H1 (cell line): ENCODE measurements around the gene ZNF813. TPM values are rescaled to one million over a fixed set of nuclear protein-coding genes. Genes with fewer than 3 reads are reported as not detected.

Source experiments
- CTCF ChIA-PET: fragments of 300-600 bp; sonication (Branson Sonifier 250); formaldehyde crosslinking; loops from one replicate; lab custom pipeline; 2021; ENCODE audit not compliant: partially characterized antibody; lab: Charles Lee
- POLR2A ChIA-PET: fragments of 300-600 bp; sonication (Branson Sonifier 250); formaldehyde crosslinking; loops from one replicate; lab custom pipeline; 2021; ENCODE audit warnings: inconsistent platforms; ENCODE audit not compliant: partially characterized antibody; lab: Charles Lee
- DNase-seq, 2 experiments: peaks; one replicate each; pipeline versions ENCODE4 v3.0.0 to v3.0.0-alpha.2; 2010 to 2022; ENCODE audit warnings: low spot score in 2 of 2, low read depth in 1 of 2, mixed read lengths in 1 of 2
- FAIRE-seq: peaks from 2 replicates; lab custom pipeline; 2011; peaks lifted over from hg19 to GRCh38; lab: Jason Lieb, UNC
- H2AFZ ChIP-seq: 2 replicates; pipeline ENCODE4 v1.8.1; 2012; ENCODE audit warnings: low read length, inconsistent platforms
- H2AK5ac ChIP-seq: 2 replicates; pipeline ENCODE4 v1.6.1; 2013; ENCODE audit warnings: low read depth, low read length
- H2BK120ac ChIP-seq: replicated peaks from 2 replicates; pipeline ENCODE3; 2013; ENCODE audit warnings: low read depth, low read length, inconsistent platforms
- H2BK12ac ChIP-seq: 2 replicates; pipeline ENCODE4 v1.6.1; 2013; ENCODE audit warnings: low read depth, low read length
- H2BK15ac ChIP-seq: 2 replicates; pipeline ENCODE4 v1.6.1; 2013; ENCODE audit warnings: low read length
- H2BK20ac ChIP-seq: 2 replicates; pipeline ENCODE4 v1.6.1; 2013; ENCODE audit warnings: low read length
- H2BK5ac ChIP-seq: 2 replicates; pipeline ENCODE4 v1.6.1; 2013; ENCODE audit warnings: low read depth, low read length
- H3K14ac ChIP-seq: 2 replicates; pipeline ENCODE4 v1.6.1; 2013; ENCODE audit warnings: inconsistent platforms; ENCODE audit not compliant: insufficient read length
- H3K18ac ChIP-seq: 2 replicates; pipeline ENCODE4 v1.6.1; 2013; ENCODE audit warnings: low read length; ENCODE audit errors: extremely low read depth
- H3K23ac ChIP-seq: 2 replicates; pipeline ENCODE4 v1.6.1; 2013; ENCODE audit warnings: inconsistent platforms; ENCODE audit not compliant: insufficient read length
- H3K23me2 ChIP-seq: 2 replicates; pipeline ENCODE4 v1.6.1; 2013; ENCODE audit warnings: low read depth, low read length
- H3K27ac ChIP-seq: 2 replicates; pipeline ENCODE4 v1.6.1; 2011; ENCODE audit warnings: low read depth, low read length, inconsistent platforms
- H3K27me3 ChIP-seq, 4 experiments: replicated peaks in 1 of 4; 1 replicate in 1 of 4; 2 replicates in 3 of 4; pipeline versions ENCODE4 v1.6.1 to v1.8.1; 2011 to 2013; ENCODE audit warnings: low read length in 3 of 4, mild to moderate bottlenecking in 3 of 4, inconsistent platforms in 2 of 4, mixed read lengths in 2 of 4, moderate library complexity in 1 of 4; ENCODE audit not compliant: control insufficient read depth in 3 of 4, insufficient read depth in 3 of 4; ENCODE audit errors: extremely low read depth in 1 of 4
- H3K36me3 ChIP-seq, 4 experiments: 2 replicates each; pipeline versions ENCODE4 v1.6.1 to v1.8.1; 2011 to 2013; ENCODE audit warnings: mild to moderate bottlenecking in 4 of 4, low read length in 3 of 4, moderate library complexity in 2 of 4, control low read depth in 1 of 4, inconsistent platforms in 1 of 4; ENCODE audit not compliant: insufficient read depth in 4 of 4, control insufficient read depth in 2 of 4
- H3K4ac ChIP-seq: replicated peaks from 2 replicates; pipeline ENCODE3; 2013; ENCODE audit warnings: low read length, low read depth, mixed read lengths, inconsistent platforms; ENCODE audit not compliant: insufficient read length
- H3K4me1 ChIP-seq, 4 experiments: replicated peaks in 1 of 4; 1 replicate in 1 of 4; 2 replicates in 3 of 4; pipeline versions ENCODE4 v1.6.1 to v1.8.1; 2011 to 2013; ENCODE audit warnings: low read length in 3 of 4, inconsistent platforms in 2 of 4, mixed read lengths in 1 of 4; ENCODE audit not compliant: insufficient read depth in 4 of 4, control insufficient read depth in 3 of 4
- H3K4me2 ChIP-seq, 2 experiments: 2 replicates each; pipeline versions ENCODE4 v1.6.1 to v1.8.1; 2011 to 2013; ENCODE audit warnings: low read depth in 2 of 2, low read length in 2 of 2, control low read depth in 1 of 2, inconsistent platforms in 1 of 2, mild to moderate bottlenecking in 1 of 2; ENCODE audit not compliant: insufficient read depth in 1 of 2
- H3K4me3 ChIP-seq, 4 experiments: fragments of 200-600, 300-600 bp in 1 of 4; sonication (generic), shearing (Covaris generic), sonication (Bioruptor Twin) in 1 of 4; 2 replicates each; pipeline versions ENCODE4 v1.5.1 to v1.8.1; 2011 to 2016; ENCODE audit warnings: low read length in 4 of 4, low read depth in 3 of 4, control low read depth in 2 of 4, inconsistent platforms in 2 of 4, mild to moderate bottlenecking in 2 of 4, mixed read lengths in 1 of 4, moderate library complexity in 1 of 4; ENCODE audit not compliant: insufficient read depth in 2 of 4; ENCODE audit errors: extremely low read depth in 1 of 4
- H3K56ac ChIP-seq: replicated peaks from 2 replicates; pipeline ENCODE3; 2013; ENCODE audit warnings: low read depth, mild to moderate bottlenecking, mixed read lengths, low read length, inconsistent platforms; ENCODE audit not compliant: insufficient read length
- H3K79me1 ChIP-seq: 2 replicates; pipeline ENCODE4 v1.6.1; 2013; ENCODE audit warnings: low read depth, low read length, control low read depth
- H3K79me2 ChIP-seq, 2 experiments: 2 replicates each; pipeline versions ENCODE4 v1.6.1 to v1.8.1; 2012 to 2013; ENCODE audit warnings: low read length in 2 of 2, mild to moderate bottlenecking in 2 of 2, inconsistent platforms in 1 of 2; ENCODE audit not compliant: insufficient read depth in 2 of 2, control insufficient read depth in 1 of 2
- H3K9ac ChIP-seq, 4 experiments: replicated peaks in 1 of 4; 1 replicate in 1 of 4; 2 replicates in 3 of 4; pipeline versions ENCODE4 v1.6.1 to v1.8.1; 2011 to 2013; ENCODE audit warnings: low read depth in 3 of 4, low read length in 3 of 4, control low read depth in 2 of 4, mild to moderate bottlenecking in 2 of 4, moderate library complexity in 2 of 4, inconsistent platforms in 1 of 4; ENCODE audit errors: extremely low read depth in 1 of 4
- H3K9me3 ChIP-seq, 2 experiments: 2 replicates each; pipeline versions ENCODE4 v1.6.1 to v1.8.1; 2012 to 2013; ENCODE audit warnings: mild to moderate bottlenecking in 2 of 2, moderate library complexity in 2 of 2, control low read depth in 1 of 2, inconsistent platforms in 1 of 2, low read depth in 1 of 2, low read length in 1 of 2, mixed read lengths in 1 of 2; ENCODE audit not compliant: insufficient read depth in 2 of 2
- H4K20me1 ChIP-seq, 2 experiments: replicated peaks in 1 of 2; 2 replicates each; pipeline versions ENCODE3 to v1.8.1; 2011 to 2013; ENCODE audit warnings: inconsistent platforms in 2 of 2, low read length in 2 of 2, mild to moderate bottlenecking in 1 of 2; ENCODE audit not compliant: insufficient read depth in 2 of 2, control insufficient read depth in 1 of 2
- H4K5ac ChIP-seq: 2 replicates; pipeline ENCODE4 v1.6.1; 2013; ENCODE audit warnings: low read length, low read depth, mixed read lengths, inconsistent platforms; ENCODE audit not compliant: insufficient read length
- H4K8ac ChIP-seq: 2 replicates; pipeline ENCODE4 v1.8.0; 2013; ENCODE audit warnings: mild to moderate bottlenecking, moderate library complexity, low read length, inconsistent platforms; ENCODE audit not compliant: insufficient read depth; ENCODE audit errors: extremely low read depth
- H4K91ac ChIP-seq: replicated peaks from 2 replicates; pipeline ENCODE3; 2013; ENCODE audit warnings: low read length, mixed read lengths, inconsistent platforms; ENCODE audit not compliant: insufficient read length
- BCL11A ChIP-seq, 2 experiments: IDR thresholded peaks; one replicate each; pipeline ENCODE4 v1.6.1; 2011; ENCODE audit warnings: low read depth in 2 of 2, low read length in 2 of 2, mild to moderate bottlenecking in 2 of 2
- CBX5 ChIP-seq: fragments of 300-800, 300-1000 bp; sonication (generic); IDR thresholded peaks from 2 replicates; pipeline ENCODE4 v1.7.1; 2016; ENCODE audit warnings: antibody characterized with exemption, low read length, low read depth
- CBX8 ChIP-seq: fragments of 300-800, 300-1000 bp; sonication (generic); IDR thresholded peaks from 2 replicates; pipeline ENCODE4 v1.7.1; 2016; ENCODE audit warnings: low read depth, low read length, borderline replicate concordance
- CTBP2 ChIP-seq: IDR thresholded peaks from 2 replicates; pipeline ENCODE4 v1.7.0; 2011; ENCODE audit warnings: borderline replicate concordance, mild to moderate bottlenecking, moderate library complexity, mixed read lengths, low read length; ENCODE audit not compliant: insufficient read depth, insufficient read length
- EGR1 ChIP-seq: IDR thresholded peaks from 2 replicates; pipeline ENCODE4 v1.6.1; 2011; ENCODE audit warnings: low read depth, low read length, borderline replicate concordance
- MAFK ChIP-seq: IDR thresholded peaks from 2 replicates; pipeline ENCODE4 v1.6.1; 2012; ENCODE audit warnings: low read depth, mild to moderate bottlenecking, improper control_type of control experiment, low read length
- NANOG ChIP-seq: IDR thresholded peaks from 2 replicates; pipeline ENCODE4 v1.6.1; 2011; ENCODE audit warnings: low read length, low read depth, mild to moderate bottlenecking, inconsistent platforms; ENCODE audit not compliant: insufficient read depth, poor library complexity, severe bottlenecking
- POLR2AphosphoS5 ChIP-seq: IDR thresholded peaks from 2 replicates; pipeline ENCODE4 v1.6.1; 2011; ENCODE audit warnings: low read depth, low read length
- RBBP5 ChIP-seq: IDR thresholded peaks from 2 replicates; pipeline ENCODE4 v1.7.1; 2012; ENCODE audit warnings: low read depth, mild to moderate bottlenecking, inconsistent platforms, low read length, moderate library complexity, borderline replicate concordance
- RNF2 ChIP-seq: fragments of 200-900, 300-1000 bp; sonication (generic); IDR thresholded peaks from 2 replicates; pipeline ENCODE4 v1.7.1; 2016; ENCODE audit warnings: borderline replicate concordance, low read depth, mild to moderate bottlenecking, antibody characterized with exemption, low read length; ENCODE audit not compliant: poor library complexity, severe bottlenecking; ENCODE audit errors: missing control alignments
- SP1 ChIP-seq: IDR thresholded peaks from 2 replicates; pipeline ENCODE4 v1.6.1; 2011; ENCODE audit warnings: low read depth, low read length
- SP4 ChIP-seq: IDR thresholded peaks from 2 replicates; pipeline ENCODE4 v1.6.1; 2012; ENCODE audit warnings: low read length, inconsistent platforms
- SRF ChIP-seq: IDR thresholded peaks from 2 replicates; pipeline ENCODE4 v1.6.1; 2011; ENCODE audit warnings: mild to moderate bottlenecking, low read depth, low read length, moderate library complexity
- TAF7 ChIP-seq: optimal IDR thresholded peaks from 2 replicates; pipeline ENCODE3; 2011; ENCODE audit warnings: low read depth, mild to moderate bottlenecking, inconsistent platforms, low read length, moderate library complexity, borderline replicate concordance
- WGBS, 2 experiments: shearing (Covaris generic) in 1 of 2; methylation state at CpG; one replicate each; pipeline versions ENCODE4 v1.1.6 to v1.1.7; 2013 to 2015; ENCODE audit warnings: low lambda C conversion rate in 2 of 2, mixed read lengths in 2 of 2, inconsistent platforms in 1 of 2, low coverage in 1 of 2, missing lambda C conversion rate in 1 of 2; ENCODE audit not compliant: insufficient replicate concordance in 2 of 2, insufficient coverage in 1 of 2, insufficient read length in 1 of 2; ENCODE audit errors: extremely low coverage in 1 of 2, missing lambda C conversion rate in 1 of 2; 5-methylcytosine and 5-hydroxymethylcytosine counted together
- polyA plus RNA-seq, 7 experiments: library from polyadenylated mRNA; depleted of rRNA in 3 of 7; stranded (reverse) in 5 of 7; unstranded in 2 of 7; fragments of >200 nt in 5 of 7; fragments of 200-250 nt in 2 of 7; gene quantifications; 1 replicate in 5 of 7; 2 replicates in 1 of 7; 4 replicates in 1 of 7; pipeline versions ENCODE4 v1.2.1 to v1.2.3, GENCODE V29; 2011 to 2013; ENCODE audit warnings: missing spikeins in 2 of 7, mixed read lengths in 2 of 7
- total RNA-seq: library from RNA; stranded (reverse); fragmentation: NEBNext Ultra II Directional; extraction: Animal tissue kit (Norgen Biotek cat#: 25700); gene quantifications from 2 replicates; pipeline ENCODE4 v1.2.1, GENCODE V29; 2021

ZNF813 gene
- total and polyA plus RNA-seq, 2 of the 8 experiments (the other 6 are each of a cell fraction or from before 2014, with no cell fraction given) = 2.9 to 22.1 TPM

- ChIA-PET POLR2A (interaction anchor here (0.8 to 3.5 kb wide), 2 partner anchors 9 to 19 kb away, joined by 3 to 13 read pairs; no protein-coding TSS in a partner anchor), CTCF (no interaction called here)
- H3K9me3 ChIP-seq = no peaks in the 10 kb centered on the region
- no peak overlapping the region for H2AFZ ChIP-seq
- no peak overlapping the region for H2BK5ac ChIP-seq
- DNase-seq = no peak
- FAIRE-seq = no peak
- no peak overlapping the region for H3K4ac ChIP-seq
- no peak for TF ChIP-seq RBBP5
- no peak for TF ChIP-seq BCL11A (IDR thresholded peaks at IDR 0.05; ENCODE audit: low read depth in 2 of 2, low read length in 2 of 2)
- TF ChIP-seq MAFK = no peak
- no peak for TF ChIP-seq POLR2AphosphoS5
- no peak for TF ChIP-seq CBX5
- no peak for TF ChIP-seq NANOG
- no peak for TF ChIP-seq CTBP2
- TF ChIP-seq CBX8 = no peak
- no peak for TF ChIP-seq SP4
- TF ChIP-seq SRF = no peak
- no peak for TF ChIP-seq TAF7
- TF ChIP-seq EGR1 = no peak
- TF ChIP-seq SP1 = no peak
- TF ChIP-seq RNF2 = no peak
- no peaks in the 10 kb centered on the region for H3K79me2 ChIP-seq
- H3K18ac ChIP-seq = no peak overlapping the region
- no peak overlapping the region for H3K4me2 ChIP-seq
- no peak overlapping the region for H2BK12ac ChIP-seq
- H3K79me1 ChIP-seq = no peaks in the 10 kb centered on the region
- H4K8ac ChIP-seq = no peak overlapping the region
- H2BK20ac ChIP-seq = no peak overlapping the region
- H3K23ac ChIP-seq = no peak overlapping the region
- no peak overlapping the region for H4K91ac ChIP-seq
- WGBS, 2 experiments = 66% methylated on average over 3 of the region's 4 CpGs; no CpG with 5 or more reads in 1 of the 2 experiments
- H4K20me1 ChIP-seq = peaks cover 2% of the 10 kb centered on the region in 2 experiments
- H2BK15ac ChIP-seq = no peak overlapping the region
- H2BK120ac ChIP-seq = no peak overlapping the region
- no peaks in the 10 kb centered on the region for H3K27me3 ChIP-seq
- H3K4me1 ChIP-seq = peaks cover 0 to 5% (median 0%) of the 10 kb centered on the region in 4 experiments; a peak in 2 of 7 replicates
- peaks cover 6% of the 10 kb centered on the region; the same call in 1 of the 2 replicates for H3K23me2 ChIP-seq
- H4K5ac ChIP-seq = no peak overlapping the region
- peaks cover 7 to 15% (median 12%) of the 10 kb centered on the region in 4 experiments for H3K36me3 ChIP-seq
- no peak overlapping the region for H3K14ac ChIP-seq
- H3K9ac ChIP-seq = no peak overlapping the region
- H3K4me3 ChIP-seq = no peak overlapping the region
- H3K56ac ChIP-seq = no peak overlapping the region
- no peak overlapping the region for H3K27ac ChIP-seq
- H2AK5ac ChIP-seq = no peak overlapping the region
Measured at GRCh38 chr19:53540091-53540490, 72.6 kb downstream of the ZNF813 start.
